MM.1S (cell line): ENCODE results near the gene MPST.

ENCODE experiments used
- CTCF ChIP-seq: fragments of 300-600 bp; sonication (generic); IDR thresholded peaks from 2 replicates; pipeline ENCODE4 v1.5.1; 2016; ENCODE audit warnings: antibody characterized with exemption, low read length, mixed read lengths
- EZH2phosphoT487 ChIP-seq: fragments of 300-600 bp; sonication (generic); IDR thresholded peaks from 2 replicates; pipeline ENCODE4 v1.6.1; 2018; ENCODE audit warnings: antibody characterized with exemption, low read length

DNA sequence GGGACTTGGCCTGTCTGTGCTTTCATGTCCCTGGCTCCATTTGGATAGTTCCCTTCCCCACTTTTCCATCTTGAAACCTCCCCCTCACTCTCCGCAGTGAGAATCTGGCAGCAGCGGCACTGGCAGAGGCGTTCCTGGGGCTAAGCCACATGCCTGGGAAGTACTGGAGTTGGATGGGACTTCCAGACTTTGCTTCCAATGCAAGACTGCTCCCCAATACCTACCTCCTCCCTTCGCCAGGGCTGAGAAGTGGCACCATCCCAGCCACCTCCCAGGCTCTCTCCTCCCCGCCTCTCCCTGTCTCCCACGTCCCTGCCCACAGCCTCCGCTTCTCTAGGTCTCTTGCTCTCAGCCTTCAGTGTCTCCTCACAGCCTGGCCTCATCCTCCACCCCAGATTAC, 16.9 kb upstream of the MPST start:
- TF ChIP-seq CTCF: no peak
- no peak for TF ChIP-seq EZH2phosphoT487
